NCI-H2196 treated with DMSO at 0.1 percent for 48 hours (cell line): ENCODE results near the gene PGPEP1.
"Not testable (repeated sequence)": the region's sequence is repeated elsewhere in the genome, so short reads cannot be mapped to it uniquely, and the experiment has no call there.

Experiments used
- DNase-seq: peaks from one replicate; lab custom pipeline; 2025; ENCODE audit not compliant: unreplicated experiment; lab: John Stamatoyannopoulos, UW

PGPEP1 gene

DNA sequence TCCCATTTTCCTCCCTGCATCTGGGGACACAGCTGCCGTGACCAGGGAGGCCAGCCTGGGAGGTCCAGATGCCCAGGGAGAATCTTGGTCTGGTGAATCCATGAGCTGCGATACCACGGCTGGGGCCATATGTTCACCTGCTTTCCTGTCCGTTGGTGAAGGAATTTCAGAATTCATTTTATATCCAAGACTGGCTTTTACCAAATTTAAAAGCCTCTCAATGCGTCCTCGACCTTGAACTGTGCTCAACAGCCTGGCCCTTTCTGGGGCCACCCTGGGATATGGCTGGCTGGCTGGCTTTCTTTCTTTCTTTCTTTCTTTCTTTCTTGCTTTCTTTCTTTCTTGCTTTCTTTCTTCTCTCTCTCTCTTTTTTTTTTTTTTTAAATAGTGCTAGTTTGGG lies 23.4 kb downstream of the PGPEP1 start:
- DNase-seq: no peak

DNA sequence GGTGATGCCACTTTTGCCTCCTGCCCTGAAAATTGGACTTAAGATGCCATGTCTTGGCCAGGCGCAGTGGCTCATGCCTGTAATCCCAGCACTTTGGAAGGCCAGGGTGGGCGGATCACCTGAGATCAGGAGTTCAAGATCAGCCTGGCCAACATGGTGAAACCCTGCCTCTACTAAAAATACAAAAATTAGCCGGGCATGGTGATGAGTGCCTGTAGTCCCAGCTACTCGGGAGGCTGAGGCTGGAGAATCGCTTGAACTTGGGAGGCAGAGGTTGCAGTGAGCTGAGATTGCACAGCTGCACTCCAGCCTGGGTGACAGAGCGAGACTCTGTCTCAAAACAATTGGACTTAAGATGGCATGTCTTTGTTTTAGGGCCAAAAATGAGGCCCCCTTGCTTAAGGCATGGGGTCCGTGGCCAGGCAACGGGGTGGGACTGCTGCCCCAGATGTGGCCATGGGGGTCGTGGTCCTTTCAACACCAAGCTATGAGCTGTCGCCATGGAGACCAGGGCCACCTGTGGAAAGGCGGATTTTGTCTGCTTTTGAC lies 24.0 kb downstream of the PGPEP1 start:
- DNase-seq: not testable (repeated sequence)

DNA sequence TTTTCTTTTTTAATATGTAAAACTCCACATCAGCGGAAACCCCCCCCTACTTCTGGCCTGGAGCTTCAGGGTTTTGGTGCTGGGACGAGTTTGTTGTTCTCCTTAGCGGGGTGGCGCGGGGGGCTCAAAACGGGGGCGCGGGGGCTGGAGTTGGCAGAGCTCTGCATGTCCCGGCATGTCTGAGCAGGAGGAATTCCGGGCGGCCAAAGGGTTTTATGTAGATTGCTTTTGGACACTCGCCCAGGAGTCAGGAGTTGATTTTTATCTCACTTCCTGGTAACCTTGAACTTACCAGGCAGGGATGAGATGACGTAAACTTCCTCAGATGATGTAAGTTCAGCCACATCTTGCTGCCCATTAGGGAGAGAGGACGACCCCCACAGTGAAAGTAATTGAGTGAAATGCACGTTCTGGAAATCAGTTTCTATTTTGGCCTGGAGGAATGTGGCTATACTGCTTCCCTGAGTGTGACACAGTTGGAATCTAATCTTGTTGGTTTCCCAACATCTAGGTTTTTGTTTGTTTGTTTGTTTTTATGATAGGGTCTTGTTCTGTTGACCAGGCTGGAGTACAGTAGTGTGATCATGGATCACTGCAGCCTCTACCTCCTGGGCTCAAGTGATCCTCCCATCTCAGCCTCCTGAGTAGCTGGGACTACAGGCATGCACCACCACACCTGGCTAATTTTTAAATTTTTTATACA lies 24.6 kb downstream of the PGPEP1 start:
- peak; percentile 94 for DNase-seq

DNA sequence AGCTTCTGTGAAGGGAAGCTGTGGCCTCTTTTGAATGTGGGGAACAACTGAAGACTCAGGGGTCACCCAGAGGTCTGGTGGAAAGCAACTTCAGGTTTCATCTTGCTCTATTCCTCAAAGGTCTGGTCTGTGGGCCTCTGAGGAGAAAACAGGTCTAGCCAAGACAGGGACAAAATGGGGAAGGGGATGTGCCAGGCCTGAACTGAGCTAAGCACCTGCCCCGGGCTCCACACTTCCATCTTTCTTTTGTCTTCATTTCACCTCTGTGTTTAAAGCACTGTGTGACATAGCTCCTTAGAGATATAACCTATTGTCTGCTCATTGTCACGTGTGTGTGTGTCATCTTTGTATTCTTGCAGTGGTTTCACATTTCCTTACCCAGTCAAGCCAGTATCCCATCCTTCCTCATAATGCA lies 25.6 kb downstream of the PGPEP1 start:
- no peak for DNase-seq

DNA sequence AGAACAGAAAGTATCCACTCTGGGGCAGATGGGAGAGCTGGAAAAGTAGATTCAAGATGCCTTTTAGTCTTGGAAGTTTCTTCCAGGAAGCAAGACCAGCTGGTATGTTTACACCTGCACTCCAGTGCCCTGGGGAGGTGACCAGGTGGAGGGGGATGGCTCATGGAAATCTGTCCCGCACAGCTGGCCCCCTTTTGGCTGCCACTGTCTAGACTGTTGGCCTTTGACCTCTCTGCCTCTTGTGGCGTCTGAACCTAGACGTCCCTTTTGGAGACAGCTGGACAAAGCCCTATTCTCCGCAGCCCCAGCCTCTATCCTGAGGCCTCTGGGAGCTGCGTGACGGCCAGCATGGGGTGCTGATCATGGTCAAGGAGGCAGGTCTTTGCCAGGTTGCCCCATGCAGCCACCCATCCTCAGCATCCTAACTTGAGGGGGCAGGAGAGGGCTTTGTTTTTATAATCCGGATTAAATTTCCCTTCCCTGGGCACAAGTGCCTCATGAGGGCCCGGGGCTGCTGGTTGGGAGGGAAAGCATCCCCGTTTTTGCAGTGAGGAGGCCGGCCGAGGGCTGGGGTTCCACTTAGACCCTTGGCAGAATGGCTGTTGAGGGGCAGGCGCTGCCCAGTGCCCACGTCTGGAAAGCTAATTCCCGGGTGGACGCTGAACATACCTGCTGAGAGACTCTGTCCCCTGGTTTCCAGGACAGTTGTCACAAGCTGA lies 28.3 kb downstream of the PGPEP1 start:
- no peak for DNase-seq

DNA sequence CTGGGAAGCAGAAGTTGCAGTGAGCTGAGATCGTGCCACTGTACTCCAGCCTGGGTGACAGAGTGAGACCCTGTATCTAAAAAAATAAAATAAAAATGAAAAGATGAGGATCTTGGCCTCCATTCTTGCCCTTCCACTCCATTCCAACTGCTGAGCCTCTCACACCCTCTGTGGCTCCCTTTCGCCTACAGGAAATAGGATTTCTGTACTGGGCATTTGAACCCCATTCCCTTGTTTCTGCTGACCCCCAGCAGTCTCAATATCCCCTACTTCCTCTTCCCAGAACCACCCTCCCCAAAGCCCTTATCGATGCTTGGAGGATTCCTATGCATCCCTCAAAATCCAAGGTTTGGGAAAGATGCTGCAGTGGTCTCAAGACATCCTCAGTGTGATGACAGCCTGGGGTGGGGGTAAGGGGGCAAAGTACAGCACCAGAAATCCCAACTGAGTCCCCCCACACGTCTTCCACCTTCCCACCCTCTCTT lies 33.1 kb downstream of the PGPEP1 start:
- no peak for DNase-seq

DNA sequence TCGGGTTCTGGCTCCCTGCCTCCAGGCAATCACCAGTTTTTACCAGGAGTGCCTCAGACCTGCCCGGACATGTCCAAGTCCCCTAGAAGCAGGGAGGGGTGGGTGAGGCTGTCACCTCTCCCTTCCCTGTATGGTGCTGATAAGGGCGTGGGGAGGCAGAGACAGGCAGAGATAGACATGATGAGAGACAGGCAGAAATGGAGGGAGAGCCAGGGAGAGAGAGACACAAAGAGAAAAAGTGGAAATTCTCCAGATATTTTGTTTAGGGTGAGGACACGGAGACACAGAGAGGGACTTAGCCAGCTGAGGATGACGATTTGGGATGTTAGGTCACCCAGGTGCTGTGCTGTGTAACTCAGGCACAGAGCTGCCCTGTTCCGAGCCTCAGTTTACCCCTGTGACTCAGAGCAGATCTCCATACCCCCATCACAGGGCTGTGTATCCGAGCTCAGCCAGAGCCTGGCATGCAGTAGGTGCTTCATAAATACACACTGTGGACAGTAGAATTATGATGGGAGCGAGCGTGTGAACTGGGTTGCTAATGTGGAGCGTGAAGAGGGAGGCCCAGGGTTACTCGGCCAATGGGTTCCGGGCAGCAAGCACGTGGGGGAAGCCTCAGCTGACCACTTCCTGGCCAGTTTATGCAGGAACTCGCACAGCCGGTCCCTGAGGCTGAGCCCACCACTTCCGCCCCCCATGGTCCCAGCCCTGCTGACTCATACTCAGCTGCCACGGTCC lies 33.7 kb downstream of the PGPEP1 start:
- DNase-seq: peak; percentile 78

DNA sequence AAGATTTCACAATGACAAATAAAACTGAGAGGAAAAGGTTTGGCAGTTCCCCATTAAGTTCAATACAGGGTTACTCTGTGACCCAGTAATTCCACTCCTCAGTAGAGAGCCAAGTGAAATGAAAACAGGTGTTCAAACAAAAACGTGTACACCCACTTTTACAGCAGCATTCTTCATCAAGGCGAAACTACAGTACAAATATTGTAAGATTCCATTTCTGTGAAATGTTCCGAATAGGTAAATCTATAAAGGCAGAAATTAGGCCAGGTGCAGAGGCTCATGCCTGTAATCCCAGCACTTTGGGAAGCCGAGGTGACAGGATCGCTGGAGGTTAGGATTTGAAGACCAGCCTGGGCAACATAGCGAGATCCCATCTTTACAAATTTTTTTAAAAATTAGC lies 36.6 kb downstream of the PGPEP1 start:
- peak; percentile 50 for DNase-seq

DNA sequence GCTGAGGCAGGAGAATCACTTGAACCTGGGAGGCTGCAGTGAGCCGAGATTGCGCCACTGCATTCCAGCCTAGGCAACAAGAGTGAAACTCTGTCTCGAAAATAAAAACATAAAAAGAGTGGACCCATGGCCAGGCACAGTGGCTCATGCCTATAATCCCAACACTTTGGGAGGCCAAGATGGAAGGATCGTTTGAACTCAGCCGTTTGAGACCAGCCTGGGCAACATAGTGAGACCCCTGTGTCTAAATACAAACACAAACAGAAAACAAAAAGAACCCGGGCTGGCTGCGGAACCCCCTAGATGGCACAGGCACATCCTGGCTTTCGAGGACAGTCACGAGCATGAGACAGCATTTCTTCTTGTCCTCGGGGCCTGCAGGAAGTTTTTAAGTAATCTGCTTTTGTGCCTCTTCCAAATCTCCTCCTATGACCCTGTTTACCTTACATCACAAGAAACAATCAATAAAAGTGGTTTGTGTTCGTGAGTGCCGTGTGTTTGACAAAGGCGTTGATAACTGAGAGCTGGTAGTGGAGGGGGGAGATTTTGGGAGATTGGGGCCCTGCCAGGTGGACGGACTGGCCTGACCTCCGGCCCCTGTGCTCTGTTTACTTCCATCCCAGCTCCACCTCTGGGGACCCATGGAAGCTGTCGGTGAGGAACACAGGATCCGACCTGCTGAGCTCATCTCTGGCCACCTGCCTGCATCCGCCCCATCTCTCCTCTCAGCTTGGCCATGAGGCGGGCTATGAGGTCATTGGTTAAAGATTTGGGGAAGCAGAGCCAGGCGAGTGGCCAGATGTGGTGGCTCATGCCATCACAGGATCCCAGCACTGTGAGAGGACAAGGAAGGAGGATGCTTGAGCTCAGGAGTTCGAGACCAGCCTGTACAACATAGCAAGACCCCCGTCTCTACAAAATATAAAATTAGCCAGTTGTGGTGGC lies 39.7 kb downstream of the PGPEP1 start:
- DNase-seq: peak; percentile 95

DNA sequence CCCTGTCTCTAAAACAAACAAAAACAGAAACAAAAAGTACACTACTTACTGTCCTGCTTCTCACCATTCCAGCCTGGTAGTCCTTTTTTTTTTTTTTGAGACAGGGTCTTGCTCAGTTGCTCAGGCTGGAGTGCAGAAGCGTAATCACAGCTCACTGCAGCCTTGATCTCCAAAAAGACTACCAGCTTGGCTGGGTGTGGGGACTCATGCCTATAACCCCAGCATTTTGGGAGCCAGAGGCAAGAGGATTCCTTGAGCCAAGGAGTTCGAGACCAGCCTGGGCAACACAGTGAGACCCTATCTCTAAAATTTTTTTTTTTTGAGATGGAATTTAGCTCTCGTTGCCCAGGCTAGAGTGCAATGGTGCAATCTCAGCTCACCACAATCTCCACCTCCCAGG lies 40.4 kb downstream of the PGPEP1 start:
- DNase-seq: no peak

DNA sequence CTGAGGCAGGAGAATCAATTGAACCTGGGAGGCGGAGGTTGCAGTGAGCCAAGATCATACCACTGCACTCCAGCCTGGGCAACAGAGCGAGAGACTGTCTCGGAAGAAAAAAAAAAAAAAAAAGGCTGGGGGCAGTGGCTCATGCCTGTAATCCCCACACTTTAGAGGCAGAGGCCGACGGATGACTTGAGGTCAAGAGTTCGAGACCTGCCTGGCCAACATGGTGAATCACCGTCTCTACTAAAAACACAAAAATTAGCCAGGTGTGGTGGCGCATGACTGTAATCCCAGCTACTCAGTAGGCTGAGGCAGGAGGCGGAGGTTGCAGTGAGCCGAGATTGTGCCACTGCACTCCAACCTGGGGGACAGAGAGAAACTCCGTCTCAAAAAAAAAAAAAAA lies 43.2 kb downstream of the PGPEP1 start:
- DNase-seq: not testable (repeated sequence)

DNA sequence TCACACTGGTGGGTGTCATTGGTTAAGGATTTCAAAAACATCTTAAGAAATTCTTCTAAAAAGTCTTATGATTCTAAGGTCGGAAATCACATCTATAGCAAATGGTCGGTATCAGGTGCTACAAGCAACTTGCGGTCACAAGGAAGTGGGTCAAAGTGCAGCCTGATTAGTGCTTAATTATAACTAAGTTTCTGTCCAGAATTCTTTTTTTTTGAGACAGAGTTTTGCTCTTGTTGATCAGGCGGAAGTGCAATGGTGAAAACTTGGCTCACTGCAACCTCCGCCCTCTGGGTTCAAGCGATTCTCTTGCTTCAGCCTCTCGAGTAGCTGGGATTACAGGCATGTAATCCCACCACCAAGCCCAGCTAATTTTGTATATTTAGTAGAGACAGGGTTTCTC lies 44.4 kb downstream of the PGPEP1 start:
- no peak for DNase-seq

DNA sequence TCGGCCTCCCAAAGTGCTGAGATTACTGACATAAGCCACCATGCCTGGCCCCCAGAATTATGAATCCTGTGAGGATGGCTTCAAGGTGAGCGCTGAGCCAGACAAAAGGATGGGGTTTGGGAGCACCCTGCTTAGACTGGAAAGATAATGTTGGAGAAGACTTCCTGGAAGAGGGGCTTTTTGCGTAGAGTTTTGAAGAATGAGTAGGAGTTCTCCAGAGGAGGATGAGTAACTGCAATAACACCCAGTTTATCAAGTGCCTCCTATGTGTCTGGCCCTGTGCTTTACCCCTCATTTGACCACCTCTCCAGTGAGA lies 44.9 kb downstream of the PGPEP1 start:
- DNase-seq: no peak

DNA sequence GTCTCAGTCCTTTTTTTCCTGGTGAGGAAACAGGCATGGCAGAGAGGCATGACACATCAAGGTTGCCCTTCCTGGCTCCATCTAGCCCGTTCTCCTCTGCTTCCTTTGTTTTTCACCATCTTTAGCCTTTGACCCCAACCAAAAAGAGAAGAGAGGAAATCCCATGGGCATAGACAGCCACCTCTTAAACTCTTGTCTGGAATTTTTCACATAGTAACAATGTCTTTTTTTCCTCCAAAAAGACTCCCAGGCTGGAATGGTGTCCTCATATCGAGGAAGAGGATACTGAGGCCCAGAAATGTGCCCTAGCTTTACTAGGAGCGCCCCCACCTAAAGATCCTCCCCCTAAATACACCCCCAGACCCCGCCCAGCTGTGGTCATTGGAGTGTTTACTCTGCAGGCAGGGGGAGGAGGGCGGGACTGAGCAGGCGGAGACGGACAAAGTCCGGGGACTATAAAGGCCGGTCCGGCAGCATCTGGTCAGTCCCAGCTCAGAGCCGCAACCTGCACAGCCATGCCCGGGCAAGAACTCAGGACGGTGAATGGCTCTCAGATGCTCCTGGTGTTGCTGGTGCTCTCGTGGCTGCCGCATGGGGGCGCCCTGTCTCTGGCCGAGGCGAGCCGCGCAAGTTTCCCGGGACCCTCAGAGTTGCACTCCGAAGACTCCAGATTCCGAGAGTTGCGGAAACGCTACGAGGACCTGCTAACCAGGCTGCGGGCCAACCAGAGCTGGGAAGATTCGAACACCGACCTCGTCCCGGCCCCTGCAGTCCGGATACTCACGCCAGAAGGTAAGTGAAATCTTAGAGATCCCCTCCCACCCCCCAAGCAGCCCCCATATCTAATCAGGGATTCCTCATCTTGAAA lies 45.5 kb downstream of the PGPEP1 start, which contains the start of gene GDF15:
Gene GDF15 (plus strand): TSS at position 484 of the 868 bp plus-strand sequence. CDS start 32 bp downstream, at position 516.
- DNase-seq: no peak

DNA sequence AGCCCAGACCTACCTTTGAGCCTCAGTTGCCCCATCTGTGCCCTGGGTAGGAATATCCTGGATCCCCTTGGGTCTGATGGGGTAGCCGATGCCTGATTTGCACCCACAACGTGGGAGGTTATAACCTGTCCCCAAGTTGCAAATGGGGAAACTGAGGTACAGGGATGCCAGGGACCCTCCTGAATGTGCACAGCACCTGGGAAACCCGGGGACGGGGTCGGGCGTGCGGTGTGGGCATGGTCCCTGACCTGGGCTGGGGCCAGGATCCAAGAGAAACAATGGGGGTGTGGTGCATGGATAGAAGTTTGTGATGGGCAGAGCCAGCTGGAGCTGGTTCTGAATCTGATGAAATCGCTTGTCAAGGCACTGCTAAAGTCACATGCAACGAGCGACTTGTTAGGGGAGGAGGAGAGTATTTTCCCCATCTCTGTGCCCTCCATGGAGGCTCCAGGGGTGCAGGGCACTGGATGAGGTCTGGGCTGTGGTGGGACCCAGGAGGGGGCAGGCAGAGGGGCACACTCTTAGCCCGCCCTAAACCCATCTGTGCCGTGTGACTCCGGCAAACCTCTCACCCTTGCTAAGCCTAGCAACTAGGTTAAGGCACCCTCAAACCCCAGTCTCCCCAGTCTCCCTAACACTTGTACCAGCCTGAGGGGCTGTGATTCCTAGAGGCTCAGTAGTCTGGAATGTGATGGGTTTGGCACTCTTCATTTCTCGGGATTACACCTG lies 46.3 kb downstream of the PGPEP1 start:
- DNase-seq: no peak

DNA sequence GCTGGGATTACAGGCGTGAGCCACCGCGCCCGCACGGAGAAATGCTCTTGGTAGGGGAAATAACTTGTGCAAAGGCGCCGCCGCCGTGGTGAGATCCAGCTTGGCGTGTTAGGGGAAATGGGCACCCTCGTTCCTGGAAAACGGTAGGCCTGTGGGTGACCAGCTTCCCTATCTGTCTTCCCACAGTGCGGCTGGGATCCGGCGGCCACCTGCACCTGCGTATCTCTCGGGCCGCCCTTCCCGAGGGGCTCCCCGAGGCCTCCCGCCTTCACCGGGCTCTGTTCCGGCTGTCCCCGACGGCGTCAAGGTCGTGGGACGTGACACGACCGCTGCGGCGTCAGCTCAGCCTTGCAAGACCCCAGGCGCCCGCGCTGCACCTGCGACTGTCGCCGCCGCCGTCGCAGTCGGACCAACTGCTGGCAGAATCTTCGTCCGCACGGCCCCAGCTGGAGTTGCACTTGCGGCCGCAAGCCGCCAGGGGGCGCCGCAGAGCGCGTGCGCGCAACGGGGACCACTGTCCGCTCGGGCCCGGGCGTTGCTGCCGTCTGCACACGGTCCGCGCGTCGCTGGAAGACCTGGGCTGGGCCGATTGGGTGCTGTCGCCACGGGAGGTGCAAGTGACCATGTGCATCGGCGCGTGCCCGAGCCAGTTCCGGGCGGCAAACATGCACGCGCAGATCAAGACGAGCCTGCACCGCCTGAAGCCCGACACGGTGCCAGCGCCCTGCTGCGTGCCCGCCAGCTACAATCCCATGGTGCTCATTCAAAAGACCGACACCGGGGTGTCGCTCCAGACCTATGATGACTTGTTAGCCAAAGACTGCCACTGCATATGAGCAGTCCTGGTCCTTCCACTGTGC lies 47.9 kb downstream of the PGPEP1 start:
- DNase-seq: peak; percentile 91

DNA sequence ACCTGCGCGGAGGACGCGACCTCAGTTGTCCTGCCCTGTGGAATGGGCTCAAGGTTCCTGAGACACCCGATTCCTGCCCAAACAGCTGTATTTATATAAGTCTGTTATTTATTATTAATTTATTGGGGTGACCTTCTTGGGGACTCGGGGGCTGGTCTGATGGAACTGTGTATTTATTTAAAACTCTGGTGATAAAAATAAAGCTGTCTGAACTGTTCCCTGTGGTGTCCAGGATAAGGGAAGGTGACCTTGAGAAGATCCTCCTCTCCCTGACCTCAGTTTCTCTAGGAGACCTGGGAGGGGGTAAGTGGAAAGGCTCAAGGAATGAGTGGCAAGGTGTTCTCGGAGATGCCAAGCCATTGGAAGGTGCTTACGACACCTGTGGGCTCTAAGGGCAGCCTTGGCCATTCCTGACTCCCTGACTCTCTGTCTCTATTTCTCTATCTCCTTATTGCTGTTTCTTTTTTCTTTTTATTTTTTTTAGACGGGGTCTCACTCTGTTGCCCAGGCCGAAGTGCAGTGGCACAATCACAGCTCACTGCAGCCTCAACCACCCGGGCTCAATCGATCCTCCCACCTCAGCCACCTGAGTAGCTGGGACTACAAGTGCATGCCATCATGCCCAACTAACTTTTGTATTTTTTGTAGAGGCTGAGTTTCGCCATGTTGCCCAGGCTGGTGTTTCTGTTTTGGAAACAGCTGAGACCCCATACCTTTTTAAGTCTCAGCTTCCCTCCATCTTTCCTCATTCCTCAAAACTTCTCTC lies 48.7 kb downstream of the PGPEP1 start:
- no peak for DNase-seq
